A549 treated with ZK216348 at 1 μM for 4 hours (cell line): ENCODE measurements around the gene ZNF490. TPM values are rescaled to one million over a fixed set of nuclear protein-coding genes. Genes with fewer than 3 reads are reported as not detected.

ENCODE experiments used
- total RNA-seq: library from RNA; stranded (reverse); fragments of 200-300 nt; extraction: Qiagen RNA extraction; gene quantifications from 5 replicates; pipeline ENCODE4 v1.2.3, GENCODE V29; 2022; ENCODE audit warnings: low read depth

The ZNF490 gene
- 0.49 to 1.3 TPM (median 0.65 TPM) in 5 replicates for total RNA-seq

GRCh38 chr19:12610540-12611360 is at the start of gene ZNF490, which contains the start of gene ZNF791:
Gene ZNF490 (minus strand): TSS chr19:12610813. CDS start chr19:12610680, 133 bp downstream.
Gene ZNF791 (plus strand): TSS chr19:12610920. CDS start chr19:12611080, 160 bp downstream.

GRCh38 chr19:12551060-12551832 is 59.4 kb downstream of the ZNF490 start, which contains the start of gene ZNF564:
Gene ZNF564 (minus strand): TSS chr19:12551482. CDS start chr19:12551332, 150 bp downstream.

Other genes starting within 250 kb of the ZNF490 start
- gene ZNF442, start 245.1 kb downstream of the ZNF490 start, total RNA-seq, result not detected in 5 replicates
- gene ZNF799, start 209.5 kb downstream of the ZNF490 start, total RNA-seq, result 1.3 to 2.2 TPM (median 1.6 TPM) in 5 replicates
- gene ZNF443, start 169.8 kb downstream of the ZNF490 start, total RNA-seq, result 0.85 to 1.6 TPM (median 1.1 TPM) in 5 replicates
- gene ZNF709, start 126.0 kb downstream of the ZNF490 start, total RNA-seq, result not detected in 5 replicates
- gene ZNF564, start 59.3 kb downstream of the ZNF490 start, total RNA-seq, result 1.8 to 2.6 TPM (median 2.0 TPM) in 5 replicates
- gene ZNF791, start 107 bp upstream of the ZNF490 start, total RNA-seq, result 3.9 to 5.7 TPM (median 4.9 TPM) in 5 replicates
- gene MAN2B1, start 55.9 kb upstream of the ZNF490 start, total RNA-seq, result 12.3 to 25.9 TPM (median 21.0 TPM) in 5 replicates
- 8.8 to 11.9 TPM (median 11.3 TPM) in 5 replicates for gene WDR83, start 56.0 kb upstream of the ZNF490 start, total RNA-seq
- gene DHPS, start 71.1 kb upstream of the ZNF490 start, total RNA-seq, result 29.3 to 58.1 TPM (median 49.9 TPM) in 5 replicates
- not detected in 5 replicates for gene GNG14, start 77.2 kb upstream of the ZNF490 start, total RNA-seq
- gene FBXW9, start 85.8 kb upstream of the ZNF490 start, total RNA-seq, result 7.7 to 13.8 TPM (median 12.2 TPM) in 5 replicates
- gene TNPO2, start 113.1 kb upstream of the ZNF490 start, total RNA-seq, result 24.7 to 40.2 TPM (median 36.9 TPM) in 5 replicates
- 146 to 249 TPM (median 219 TPM) in 5 replicates for gene TRIR, start 123.9 kb upstream of the ZNF490 start, total RNA-seq
- 63.4 to 104 TPM (median 94.9 TPM) in 5 replicates for gene GET3, start 126.7 kb upstream of the ZNF490 start, total RNA-seq
- gene BEST2, start 141.0 kb upstream of the ZNF490 start, total RNA-seq, result 0.47 to 0.85 TPM (median 0.62 TPM) in 5 replicates
- gene HOOK2, start 164.7 kb upstream of the ZNF490 start, total RNA-seq, result 4.5 to 14.2 TPM (median 11.1 TPM) in 5 replicates
- gene JUNB, start 180.7 kb upstream of the ZNF490 start, total RNA-seq, result 77.9 to 186 TPM (median 154 TPM) in 5 replicates
- gene PRDX2, start 191.0 kb upstream of the ZNF490 start, total RNA-seq, result 0.61 to 1.1 TPM (median 0.78 TPM) in 5 replicates
- gene THSD8, start 191.3 kb upstream of the ZNF490 start, total RNA-seq, result 4.8 to 12.3 TPM (median 8.1 TPM) in 5 replicates
- 26.4 to 47.1 TPM (median 46.2 TPM) in 5 replicates for gene RNASEH2A, start 195.8 kb upstream of the ZNF490 start, total RNA-seq
- 0.29 to 0.36 TPM in 2 of 5 replicates, not detected in the others for gene RTBDN, start 223.8 kb upstream of the ZNF490 start, total RNA-seq
- gene MAST1, start 227.7 kb upstream of the ZNF490 start, total RNA-seq, result 0.98 to 2.5 TPM (median 2.5 TPM) in 5 replicates